Liver (tissue), 9 donors: ENCODE measurements around the gene UGT1A8. TPM values are rescaled to one million over a fixed set of nuclear protein-coding genes. Genes with fewer than 3 reads are reported as not detected.

Source experiments
- DNase-seq: peaks from one replicate; pipeline ENCODE4 v3.0.0-alpha.2; 2017; ENCODE audit warnings: low spot score
- H3K27ac ChIP-seq, 2 donors: one replicate each; pipeline ENCODE4 v1.7.0; 2013; ENCODE audit warnings: inconsistent platforms in 2 of 2, low read length in 2 of 2, control low read depth in 1 of 2, low read depth in 1 of 2, mild to moderate bottlenecking in 1 of 2
- H3K27me3 ChIP-seq, 4 donors: one replicate each; pipeline versions ENCODE4 v1.6.1 to v1.7.0; 2013; ENCODE audit warnings: low read length in 3 of 4, inconsistent platforms in 1 of 4, mild to moderate bottlenecking in 1 of 4, moderate library complexity in 1 of 4; ENCODE audit not compliant: control insufficient read depth in 4 of 4, insufficient read depth in 4 of 4
- H3K36me3 ChIP-seq, 4 donors: one replicate each; pipeline versions ENCODE4 v1.6.1 to v1.7.0; 2013; ENCODE audit warnings: low read length in 3 of 4, mild to moderate bottlenecking in 3 of 4, low read depth in 1 of 4, moderate library complexity in 1 of 4; ENCODE audit not compliant: control insufficient read depth in 4 of 4, insufficient read depth in 3 of 4
- H3K4me1 ChIP-seq, 4 donors: one replicate each; pipeline versions ENCODE4 v1.6.1 to v1.7.0; 2013; ENCODE audit warnings: low read length in 3 of 4, mild to moderate bottlenecking in 3 of 4, moderate library complexity in 1 of 4; ENCODE audit not compliant: control insufficient read depth in 4 of 4, insufficient read depth in 4 of 4
- H3K4me3 ChIP-seq, 3 donors: one replicate each; pipeline versions ENCODE4 v1.6.1 to v1.7.0; 2013; ENCODE audit warnings: low read length in 3 of 3, control low read depth in 1 of 3, low read depth in 1 of 3, mild to moderate bottlenecking in 1 of 3
- H3K9ac ChIP-seq, 2 donors: one replicate each; pipeline ENCODE4 v1.7.0; 2013; ENCODE audit warnings: low read length in 2 of 2, mild to moderate bottlenecking in 2 of 2, moderate library complexity in 2 of 2, control low read depth in 1 of 2, low read depth in 1 of 2
- H3K9me3 ChIP-seq, 4 donors: one replicate each; pipeline versions ENCODE4 v1.6.1 to v1.7.0; 2013; ENCODE audit warnings: low read length in 3 of 4; ENCODE audit not compliant: control insufficient read depth in 4 of 4
- ATF3 ChIP-seq: IDR thresholded peaks from 2 replicates; pipeline ENCODE4 v1.6.1; 2016; ENCODE audit warnings: antibody characterized with exemption
- CTCF ChIP-seq: fragments of 150-350 bp; IDR thresholded peaks from 2 replicates; pipeline ENCODE4 v1.5.1; 2017; ENCODE audit warnings: improper control_type of control experiment, low read depth, low read length; ENCODE audit not compliant: missing input control
- EGR1 ChIP-seq, 2 donors: IDR thresholded peaks; 2 replicates each; pipeline ENCODE4 v1.6.1; 2016 to 2018; ENCODE audit warnings: antibody characterized with exemption in 2 of 2, low read depth in 2 of 2
- FOXA1 ChIP-seq: IDR thresholded peaks from 2 replicates; pipeline ENCODE4 v1.6.1; 2016; ENCODE audit warnings: antibody characterized with exemption
- FOXA2 ChIP-seq: IDR thresholded peaks from 2 replicates; pipeline ENCODE4 v1.6.1; 2016; ENCODE audit warnings: antibody characterized with exemption
- GABPA ChIP-seq, 2 donors: IDR thresholded peaks in 1 of 2; conservative IDR thresholded peaks in 1 of 2; 2 replicates each; pipeline ENCODE4 v1.6.1; 2016; ENCODE audit warnings: antibody characterized with exemption in 2 of 2, mild to moderate bottlenecking in 1 of 2, moderate library complexity in 1 of 2
- HNF4A ChIP-seq, 2 donors: conservative IDR thresholded peaks; 2 replicates each; pipeline ENCODE4 v1.6.1; 2016; ENCODE audit warnings: antibody characterized with exemption in 2 of 2, mild to moderate bottlenecking in 2 of 2
- HNF4G ChIP-seq: IDR thresholded peaks from 2 replicates; pipeline ENCODE4 v1.6.1; 2016; ENCODE audit warnings: antibody characterized with exemption
- JUND ChIP-seq, 2 donors: IDR thresholded peaks; 2 replicates each; pipeline ENCODE4 v1.6.1; 2016; ENCODE audit warnings: antibody characterized with exemption in 2 of 2
- MAX ChIP-seq: IDR thresholded peaks from 2 replicates; pipeline ENCODE4 v1.6.1; 2016; ENCODE audit warnings: antibody characterized with exemption
- RAD21 ChIP-seq, 2 donors: IDR thresholded peaks; 2 replicates each; pipeline ENCODE4 v1.6.1; 2016; ENCODE audit warnings: antibody characterized with exemption in 2 of 2, mild to moderate bottlenecking in 2 of 2
- REST ChIP-seq: IDR thresholded peaks from 2 replicates; pipeline ENCODE4 v1.6.1; 2016; ENCODE audit warnings: antibody characterized with exemption, mild to moderate bottlenecking
- RXRA ChIP-seq, 2 donors: IDR thresholded peaks; 2 replicates each; pipeline ENCODE4 v1.6.1; 2017 to 2018; ENCODE audit warnings: antibody characterized with exemption in 2 of 2, mild to moderate bottlenecking in 1 of 2
- SP1 ChIP-seq: IDR thresholded peaks from 2 replicates; pipeline ENCODE4 v1.6.1; 2018; ENCODE audit warnings: antibody characterized with exemption, mild to moderate bottlenecking
- TAF1 ChIP-seq: conservative IDR thresholded peaks from 2 replicates; pipeline ENCODE4 v1.6.1; 2016; ENCODE audit warnings: antibody characterized with exemption, mild to moderate bottlenecking
- YY1 ChIP-seq: IDR thresholded peaks from 2 replicates; pipeline ENCODE4 v1.6.1; 2016; ENCODE audit warnings: antibody characterized with exemption, mild to moderate bottlenecking
- ZBTB33 ChIP-seq: IDR thresholded peaks from 2 replicates; pipeline ENCODE4 v1.6.1; 2016; ENCODE audit warnings: antibody characterized with exemption
- WGBS: extraction: QIAGEN DNeasy Blood & Tissue Kit; methylation state at CpG from one replicate; pipeline ENCODE4 v1.1.7; 2013; 5-methylcytosine and 5-hydroxymethylcytosine counted together
- polyA plus RNA-seq, 2 donors: library from polyadenylated mRNA; stranded (reverse) in 1 of 2; unstranded in 1 of 2; fragments of 200-250 nt in 1 of 2; fragments of >200 nt in 1 of 2; fragmentation: Nextera tagmentation in 1 of 2; extraction: Ambion mirVana in 1 of 2; gene quantifications; one replicate each; pipeline versions ENCODE4 v1.2.1 to v1.2.3, GENCODE V29; 2013 to 2015
- total RNA-seq, 2 donors: library from RNA; depleted of rRNA; stranded (reverse); fragments of >200 nt; gene quantifications; one replicate each; pipeline ENCODE4 v1.2.3, GENCODE V29; 2014
- donor health status: healthy.
- donor health status: healthy.
- donor health status: healthy.
- donor health status: healthy.
- donor health status: healthy.

The UGT1A8 gene
- total and polyA plus RNA-seq, 4 donors = 0.17 to 0.51 (median 0.48) TPM; not detected in 1

- no peaks in the 10 kb centered on the region for H3K36me3 ChIP-seq
- DNase-seq = no peak
- peak within 1 kb of the TSS; percentile 90 to 98 for H3K27ac ChIP-seq
- TF ChIP-seq SP1 (peak; percentile 88), FOXA2 (no peak), ZBTB33 (peak; percentile 72), YY1 (peak; percentile 32), RAD21 (IDR thresholded peaks at IDR 0.05) (peak in 1 of 2 donors; percentile 51), GABPA (IDR thresholded peaks at IDR 0.05 in 1 of 2, conservative IDR thresholded peaks at IDR 0.05 in 1 of 2) (no peak), JUND (IDR thresholded peaks at IDR 0.05) (peak in 1 of 2 donors; percentile 59), REST (peak; percentile 65), HNF4A (conservative IDR thresholded peaks at IDR 0.05) (peak; percentile 98), RXRA (IDR thresholded peaks at IDR 0.05) (peak; percentile 74 to 83), TAF1 (peak; percentile 62), CTCF (no peak), EGR1 (IDR thresholded peaks at IDR 0.05; ENCODE audit: low read depth in 2 of 2) (no peak), ATF3 (peak; percentile 57), HNF4G (peak; percentile 77), FOXA1 (no peak), MAX (peak; percentile 38)
- peak within 1 kb of the TSS; percentile 37 to 94 for H3K9ac ChIP-seq
- no peaks in the 10 kb centered on the region for H3K27me3 ChIP-seq
- H3K9me3 ChIP-seq = no peaks in the 10 kb centered on the region
- 50% methylated on average over 5 of the region's 5 CpGs for WGBS
- H3K4me3 ChIP-seq = peak within 1 kb of the TSS; percentile 45 to 69 (median 51)
- H3K4me1 ChIP-seq = peaks cover 5 to 40% (median 26%) of the 10 kb centered on the region in 4 donors
Measured at GRCh38 chr2:233671290-233672161, 54.1 kb downstream of the UGT1A8 start, which contains the start of gene UGT1A9. Gene UGT1A9 (plus strand): TSS chr2:233671898. CDS start chr2:233671935, 37 bp downstream.
